ENCODE measurements around the gene MBD1.
"Not testable (repeated sequence)": the region's sequence is repeated elsewhere in the genome, so short reads cannot be mapped to it uniquely, and the experiment has no call there.

MBD1 gene, protein sequence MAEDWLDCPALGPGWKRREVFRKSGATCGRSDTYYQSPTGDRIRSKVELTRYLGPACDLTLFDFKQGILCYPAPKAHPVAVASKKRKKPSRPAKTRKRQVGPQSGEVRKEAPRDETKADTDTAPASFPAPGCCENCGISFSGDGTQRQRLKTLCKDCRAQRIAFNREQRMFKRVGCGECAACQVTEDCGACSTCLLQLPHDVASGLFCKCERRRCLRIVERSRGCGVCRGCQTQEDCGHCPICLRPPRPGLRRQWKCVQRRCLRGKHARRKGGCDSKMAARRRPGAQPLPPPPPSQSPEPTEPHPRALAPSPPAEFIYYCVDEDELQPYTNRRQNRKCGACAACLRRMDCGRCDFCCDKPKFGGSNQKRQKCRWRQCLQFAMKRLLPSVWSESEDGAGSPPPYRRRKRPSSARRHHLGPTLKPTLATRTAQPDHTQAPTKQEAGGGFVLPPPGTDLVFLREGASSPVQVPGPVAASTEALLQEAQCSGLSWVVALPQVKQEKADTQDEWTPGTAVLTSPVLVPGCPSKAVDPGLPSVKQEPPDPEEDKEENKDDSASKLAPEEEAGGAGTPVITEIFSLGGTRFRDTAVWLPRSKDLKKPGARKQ

DNA sequence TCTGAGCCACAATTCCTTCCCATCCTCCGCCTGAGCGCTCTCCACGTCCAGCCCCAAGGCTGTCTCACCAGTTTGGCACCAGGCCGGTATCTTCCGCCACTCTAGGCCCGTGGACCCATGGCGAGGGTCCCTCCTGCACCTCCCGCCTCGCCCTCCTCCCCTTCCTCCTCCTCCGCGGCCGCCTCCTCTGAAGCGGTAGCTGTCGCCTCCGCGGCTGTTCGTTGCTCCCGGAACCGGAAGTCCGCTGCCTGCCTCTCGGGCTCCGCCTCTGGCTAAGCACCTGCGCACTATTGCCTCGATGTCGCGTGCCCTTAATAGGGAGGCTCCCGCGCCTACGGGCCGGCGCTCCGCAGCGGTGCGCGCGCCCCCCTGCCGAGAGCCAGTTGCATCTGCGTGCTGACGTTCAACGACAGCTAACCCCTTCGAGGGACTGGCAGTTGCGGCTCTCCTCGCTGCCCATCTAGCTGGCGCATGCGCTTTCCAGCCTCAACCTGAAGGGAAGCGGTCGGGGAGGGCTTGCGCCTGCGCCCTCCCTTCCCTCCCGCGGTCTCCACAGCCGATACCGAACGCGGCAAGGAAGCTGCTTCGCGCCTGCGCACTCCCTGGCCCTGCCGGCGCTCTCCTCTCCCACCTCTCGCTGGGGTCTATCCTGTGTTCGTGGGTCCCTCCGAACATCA lies at the start of gene MBD1:
Gene MBD1, minus strand, starts transcription at position 229 of the 677 bp plus-strand sequence. CDS start 1,531 bp downstream, outside the sequence.
- peak; percentile 96 to 99 for DNase-seq

DNA sequence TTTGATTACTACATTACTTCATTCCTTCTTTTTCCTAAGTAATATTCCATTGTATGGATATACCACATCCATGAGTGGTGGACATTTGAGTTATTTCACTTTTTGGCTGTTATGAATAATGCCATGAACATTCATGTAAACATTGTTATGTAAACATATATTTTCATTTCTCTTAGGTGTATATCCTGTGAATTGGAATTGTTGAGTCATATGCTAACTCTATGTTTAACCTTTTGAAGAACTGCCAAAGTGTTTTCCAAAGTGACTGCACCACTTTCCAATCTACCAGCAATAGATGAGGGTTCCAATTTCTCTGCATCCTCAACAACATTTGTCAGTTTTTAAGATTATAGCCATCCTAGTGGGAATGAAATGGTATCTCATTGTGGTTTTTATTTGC lies 48.9 kb upstream of the MBD1 start:
- DNase-seq: no peak

DNA sequence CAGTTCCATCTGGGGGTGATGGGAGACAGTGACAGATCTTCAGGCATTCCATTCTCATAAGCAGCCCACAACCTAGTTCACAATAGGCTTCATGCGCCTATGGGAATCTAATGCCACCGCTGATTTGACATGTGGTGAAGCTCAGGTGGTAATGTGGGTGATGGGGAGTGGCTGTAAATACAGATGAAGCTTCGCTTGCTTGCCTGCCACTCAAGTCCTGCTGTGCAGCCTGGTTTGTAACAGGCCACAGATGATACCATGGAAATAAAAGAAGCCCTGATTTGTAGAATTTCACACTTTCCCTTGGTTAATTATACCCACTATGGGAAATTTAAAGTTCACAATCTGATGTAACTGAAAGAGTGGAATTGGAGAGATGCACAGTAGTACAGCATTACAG lies 46.7 kb upstream of the MBD1 start:
- DNase-seq: no peak

DNA sequence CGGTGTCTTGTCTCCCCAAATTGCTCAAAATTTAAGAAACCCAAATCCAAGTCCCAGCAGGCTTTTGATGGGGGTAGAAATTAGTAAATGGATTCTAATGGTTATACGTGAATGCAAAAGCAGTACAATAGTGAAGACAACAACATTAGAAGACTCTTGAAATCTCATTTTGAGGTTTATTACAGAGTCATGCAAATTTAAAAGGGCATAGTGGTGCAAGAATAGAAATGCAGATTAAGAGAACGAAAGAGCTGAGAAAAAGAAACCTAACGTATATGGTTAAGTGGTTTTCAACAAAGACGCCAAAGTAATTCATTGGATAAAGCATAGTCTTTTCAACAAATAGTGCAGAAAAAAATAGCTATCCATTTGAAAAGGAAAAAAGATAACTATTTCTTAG lies 39.4 kb upstream of the MBD1 start:
- no peak for DNase-seq

DNA sequence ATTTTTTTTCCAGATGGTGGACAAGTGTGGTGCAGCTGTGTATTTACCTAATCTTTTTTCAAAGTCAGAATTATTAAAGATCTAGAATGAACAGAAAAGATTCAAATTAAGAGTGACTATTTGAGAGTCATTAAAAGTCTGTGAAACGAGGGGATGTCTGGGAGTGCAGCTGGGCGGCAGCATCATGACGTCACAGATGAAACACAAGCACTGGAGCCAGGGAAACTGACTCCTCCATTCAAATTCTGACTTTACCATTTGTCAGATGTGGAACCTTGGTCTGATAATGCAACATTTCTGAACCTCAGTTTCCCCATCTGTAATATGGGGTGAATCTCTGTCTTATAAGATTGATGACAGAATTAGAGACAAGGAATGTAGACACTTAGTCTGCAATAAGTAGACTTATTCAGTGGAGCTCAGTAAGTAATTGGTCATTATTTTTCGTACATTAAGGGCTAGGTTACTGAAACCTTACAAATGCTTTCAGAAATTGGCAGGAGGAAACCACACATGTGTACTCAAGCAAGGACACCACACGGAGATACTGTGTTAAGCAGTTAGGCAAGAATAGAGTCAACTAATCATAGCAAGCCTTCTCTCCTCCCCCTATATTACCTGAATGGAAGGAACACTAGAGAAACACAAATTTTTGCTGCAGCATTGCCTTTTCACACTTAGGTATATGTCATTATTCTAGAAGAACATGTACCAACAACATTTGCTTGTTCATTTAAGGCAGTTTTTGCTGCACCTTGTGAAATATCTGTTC lies 34.0 kb upstream of the MBD1 start:
- no peak for DNase-seq

DNA sequence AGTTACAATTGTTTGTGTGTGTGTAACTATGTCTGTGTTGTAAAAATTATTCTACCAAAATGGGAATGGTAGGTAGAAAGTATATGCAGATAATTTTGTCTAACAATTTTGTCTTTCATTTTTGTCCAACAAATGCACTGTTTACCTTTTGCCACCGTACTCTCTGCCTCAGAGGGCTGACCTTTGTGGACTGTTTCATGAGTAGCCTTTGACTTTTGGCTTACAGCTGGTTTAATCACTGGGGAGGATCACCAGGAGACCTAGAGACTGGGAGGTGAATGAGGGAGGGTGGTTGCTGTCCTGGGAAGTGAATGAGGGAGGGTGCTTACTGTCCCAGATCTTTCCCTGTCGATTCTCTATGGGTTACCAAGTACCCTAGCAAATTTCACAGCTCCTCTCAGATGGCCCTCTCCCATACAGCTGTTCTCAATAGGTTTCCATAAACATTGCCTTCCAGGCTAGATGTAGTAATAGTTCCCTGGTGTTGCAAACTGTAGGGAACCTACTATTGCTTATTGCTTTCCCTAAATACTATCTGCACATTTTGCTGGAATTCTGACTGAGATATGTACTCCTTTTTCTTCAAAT lies 32.6 kb upstream of the MBD1 start:
- DNase-seq: no peak

DNA sequence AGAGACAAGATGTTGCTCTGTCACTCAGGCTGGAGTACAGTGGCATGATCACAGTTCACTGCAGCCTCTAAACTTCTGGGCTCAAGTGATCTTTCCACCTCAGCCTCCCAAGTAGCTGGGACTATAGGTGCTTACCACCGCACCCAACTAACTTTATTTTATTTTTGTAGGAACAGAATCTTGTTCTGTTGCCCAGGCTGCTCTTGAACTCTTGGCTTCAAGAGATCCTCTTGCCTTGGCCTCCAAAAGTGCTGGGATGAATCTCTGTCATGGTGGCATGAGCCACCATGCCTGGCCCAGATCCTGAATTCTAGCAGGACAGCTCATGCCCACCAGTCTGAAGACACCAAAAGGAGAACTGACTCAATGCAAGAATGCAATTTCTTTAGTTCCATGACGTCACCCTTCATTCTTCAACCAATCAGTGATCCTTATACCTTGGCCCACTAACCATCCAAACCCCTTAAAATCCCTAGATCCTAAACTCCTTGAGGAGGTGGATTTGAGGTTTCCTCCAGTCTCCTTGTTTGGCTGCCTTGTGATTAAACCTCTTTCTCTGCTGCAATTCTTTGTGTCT lies 31.8 kb upstream of the MBD1 start:
- no peak for DNase-seq

DNA sequence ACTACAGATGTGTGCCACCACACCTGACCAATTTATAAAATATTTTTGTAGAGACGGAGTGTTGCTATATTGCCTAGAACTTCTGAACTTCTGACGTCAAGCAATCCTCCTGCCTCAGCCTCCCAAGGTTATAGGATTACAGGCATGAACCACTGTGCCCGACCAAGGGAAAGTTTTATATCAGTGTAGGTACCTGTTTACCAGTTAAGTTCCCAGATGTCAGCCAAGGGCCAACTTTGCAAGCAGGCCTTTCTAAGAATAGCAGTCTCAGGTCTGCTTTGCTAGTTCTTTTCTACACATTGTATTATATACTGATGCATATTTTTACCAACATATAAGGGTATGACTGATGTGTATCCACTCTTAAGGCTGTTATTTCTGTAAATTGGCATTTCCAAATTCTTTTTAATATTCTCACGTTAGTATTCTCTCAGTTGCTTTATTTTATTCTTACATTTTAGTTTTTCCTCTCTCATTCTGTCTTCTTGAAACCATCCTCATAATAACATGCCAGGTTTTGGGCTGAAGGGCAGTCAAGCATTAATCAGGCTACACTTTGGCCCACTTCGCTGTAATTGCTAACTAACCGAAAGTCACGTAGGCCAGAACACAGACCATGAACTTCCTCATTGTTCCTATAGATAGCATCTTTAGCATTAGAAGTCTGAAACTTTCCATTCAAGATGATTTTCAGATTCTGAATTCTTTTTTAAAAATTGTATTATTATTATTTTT lies 31.1 kb upstream of the MBD1 start:
- no peak for DNase-seq

DNA sequence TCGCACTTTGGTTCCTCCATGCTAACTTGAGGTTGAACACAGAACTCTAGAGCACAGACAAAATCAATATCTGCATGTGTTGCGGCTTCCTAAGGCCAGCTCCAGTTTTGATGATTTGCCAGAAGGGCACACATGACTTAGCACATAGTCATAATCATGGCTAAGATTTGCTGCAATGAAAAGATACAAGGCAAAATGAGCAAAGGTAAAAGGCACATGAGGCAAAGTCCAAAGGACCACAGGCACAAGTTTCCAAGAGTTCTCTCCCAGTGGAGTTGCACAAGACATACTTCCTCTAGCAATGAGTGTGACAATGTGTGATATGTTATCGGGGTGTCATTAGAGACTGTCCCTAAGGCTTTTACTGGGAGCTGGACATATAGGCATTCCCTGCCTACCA lies 30.3 kb upstream of the MBD1 start:
- DNase-seq: no peak

DNA sequence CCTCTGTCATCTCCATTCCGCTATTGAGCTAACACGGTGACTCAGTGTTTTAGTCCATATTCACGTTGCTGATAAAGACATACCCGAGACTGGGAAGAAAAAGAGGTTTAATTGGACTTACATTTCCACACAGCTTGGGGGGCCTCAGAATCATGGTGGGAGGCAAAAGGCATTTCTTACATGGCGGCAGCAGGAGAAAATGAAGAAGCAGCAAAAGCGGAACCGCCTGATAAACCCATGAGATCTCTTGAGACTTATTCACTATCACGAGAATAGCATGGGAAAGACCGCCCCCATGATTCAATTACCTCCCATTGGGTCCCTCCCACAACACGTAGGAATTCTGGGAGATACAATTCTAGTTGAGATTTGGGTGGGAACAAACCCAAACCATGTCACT lies 28.8 kb upstream of the MBD1 start:
- no peak for DNase-seq

DNA sequence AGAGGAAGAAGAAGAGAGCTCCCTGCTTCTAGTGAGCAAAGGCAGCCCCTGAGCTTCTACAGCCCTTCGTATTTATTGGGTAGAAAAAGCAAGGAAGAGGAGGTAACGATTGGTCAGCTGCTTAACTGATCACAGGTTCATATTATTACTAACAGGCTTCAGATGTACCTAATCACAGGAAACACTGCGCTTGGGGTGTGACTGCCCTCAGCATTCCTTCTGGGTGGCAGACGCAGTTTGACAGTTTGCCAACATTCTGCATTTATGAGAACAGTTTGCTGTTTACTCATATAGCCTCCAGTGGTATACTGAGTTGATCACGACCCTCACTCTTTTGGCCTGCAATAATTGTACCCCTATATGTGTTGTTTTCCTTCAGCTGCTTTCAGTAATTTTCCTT lies 27.5 kb upstream of the MBD1 start:
- not testable (repeated sequence) for DNase-seq

DNA sequence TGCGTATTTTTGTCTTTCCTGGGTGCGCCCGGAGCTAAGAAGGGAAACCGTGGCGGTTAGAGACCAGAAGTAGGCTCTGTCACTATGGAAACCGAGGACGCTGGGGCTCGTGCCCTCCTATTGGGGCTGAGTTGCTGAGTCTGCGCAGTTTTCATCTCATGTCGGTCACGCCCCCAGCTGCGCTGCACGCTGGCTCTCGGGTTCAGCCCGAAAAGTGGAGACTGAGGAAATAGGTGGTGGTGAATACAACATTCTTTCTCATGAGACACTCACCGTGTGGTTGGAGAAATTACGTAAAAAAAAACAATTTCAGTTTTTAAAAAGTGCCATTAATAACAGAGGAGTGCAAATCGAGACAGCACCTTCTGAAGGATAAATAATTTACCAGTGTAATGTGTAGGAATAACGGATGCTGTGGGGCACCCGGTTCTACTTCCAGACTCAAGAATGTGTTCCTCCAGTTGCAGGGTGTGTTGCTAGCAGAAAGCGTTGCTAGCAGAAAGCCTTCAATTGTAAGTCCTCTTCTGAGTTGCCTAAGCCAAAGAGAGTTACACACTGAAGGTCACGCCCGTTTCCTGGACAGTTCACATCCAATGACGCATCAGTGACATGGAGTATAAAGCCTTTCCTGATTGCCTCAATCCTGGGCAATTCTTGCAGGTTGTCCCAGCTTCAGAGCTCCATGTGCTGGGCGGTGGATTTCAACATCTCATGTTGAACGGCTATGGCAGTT lies 26.6 kb upstream of the MBD1 start:
- DNase-seq: peak; percentile 29 to 71

DNA sequence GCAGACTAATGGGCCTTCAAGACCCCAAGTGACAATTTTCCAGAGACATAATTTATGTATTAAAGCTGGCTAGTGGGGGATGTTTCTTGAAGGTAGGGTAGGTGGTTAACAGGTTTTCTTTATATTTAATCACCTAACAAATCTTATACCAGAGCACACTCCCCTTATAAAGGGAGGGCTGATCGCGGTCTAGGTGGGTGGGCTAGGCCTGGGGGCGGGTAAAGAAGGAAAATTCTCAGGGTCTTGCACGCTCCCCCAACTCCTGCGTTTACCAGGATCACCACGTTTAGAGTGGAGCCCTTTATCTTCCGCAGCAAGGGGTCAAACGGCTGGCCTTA lies 26.0 kb upstream of the MBD1 start:
- DNase-seq: no peak

DNA sequence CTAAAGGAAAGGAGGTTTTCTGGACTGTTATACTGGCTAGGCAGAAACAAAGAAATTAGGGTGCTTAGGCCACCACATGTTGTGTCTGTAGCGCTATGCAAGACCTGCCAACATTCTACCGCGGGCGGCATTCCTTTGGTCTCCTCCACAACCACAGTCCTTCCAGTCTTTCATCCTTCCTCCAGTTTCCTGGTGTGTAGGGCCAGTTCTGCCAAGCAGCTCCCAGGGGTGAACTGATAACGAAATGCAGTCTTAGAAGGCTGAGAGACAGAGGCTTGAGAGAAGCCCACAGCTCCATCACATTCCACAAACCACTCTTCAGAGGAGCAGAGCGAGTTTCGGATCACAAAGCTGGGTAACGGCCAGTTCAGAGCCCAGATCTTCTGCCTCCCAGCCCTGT lies 25.6 kb upstream of the MBD1 start:
- no peak for DNase-seq

DNA sequence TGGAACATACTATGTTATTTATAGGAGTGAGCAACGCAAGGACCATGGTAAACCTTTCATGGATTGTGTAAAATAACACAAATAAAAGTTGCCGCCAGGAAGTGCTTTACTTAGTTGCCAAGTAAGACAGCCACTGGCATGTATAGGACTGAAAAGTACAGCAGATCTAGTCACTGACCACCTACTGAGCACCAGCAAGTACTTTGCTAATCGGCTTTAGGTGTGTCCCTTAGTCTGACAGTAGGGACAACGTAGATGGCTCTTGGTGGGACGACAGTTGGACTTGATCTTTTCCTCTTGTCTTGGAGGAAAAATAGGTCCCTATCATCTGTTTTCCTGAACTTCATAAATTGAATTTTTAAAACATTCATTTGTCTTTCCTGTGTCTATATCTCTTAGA lies 19.8 kb upstream of the MBD1 start:
- DNase-seq: no peak

DNA sequence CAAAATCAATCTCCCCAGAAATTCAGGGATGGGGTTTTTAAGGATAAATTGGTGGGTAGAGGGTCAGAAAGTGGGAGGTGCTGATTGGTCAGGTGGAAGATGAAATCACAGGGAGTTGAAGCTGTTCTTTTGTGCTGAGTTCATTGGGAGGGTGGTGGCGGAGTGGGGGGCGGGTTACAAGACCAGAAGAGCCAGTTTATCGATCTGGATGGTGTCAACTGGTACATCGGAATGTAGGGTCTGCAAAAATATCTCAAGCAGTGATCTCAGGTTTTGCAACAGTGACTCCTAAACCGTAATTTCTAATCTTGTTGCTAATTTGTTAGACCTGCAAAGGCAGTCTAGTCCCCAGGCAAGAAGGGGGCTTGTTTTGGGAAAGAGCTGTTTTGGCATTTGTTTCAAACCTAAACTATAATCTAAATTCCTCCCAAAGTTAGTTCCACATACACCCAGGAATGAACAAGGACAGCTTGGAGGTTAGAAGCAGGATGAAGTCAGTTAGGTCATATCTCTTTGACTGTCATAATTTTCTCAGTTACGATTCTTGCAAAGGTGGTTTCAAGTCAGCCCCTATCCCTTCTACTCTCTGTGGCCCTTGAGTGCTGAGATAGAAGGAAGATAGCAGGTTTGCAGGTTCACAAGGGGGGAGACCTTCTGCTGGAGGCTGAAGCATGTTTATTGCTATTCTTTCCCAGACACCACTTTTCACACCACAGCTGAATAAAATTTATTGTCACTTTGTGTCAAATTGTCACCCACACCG lies 18.5 kb upstream of the MBD1 start:
- DNase-seq: no peak

DNA sequence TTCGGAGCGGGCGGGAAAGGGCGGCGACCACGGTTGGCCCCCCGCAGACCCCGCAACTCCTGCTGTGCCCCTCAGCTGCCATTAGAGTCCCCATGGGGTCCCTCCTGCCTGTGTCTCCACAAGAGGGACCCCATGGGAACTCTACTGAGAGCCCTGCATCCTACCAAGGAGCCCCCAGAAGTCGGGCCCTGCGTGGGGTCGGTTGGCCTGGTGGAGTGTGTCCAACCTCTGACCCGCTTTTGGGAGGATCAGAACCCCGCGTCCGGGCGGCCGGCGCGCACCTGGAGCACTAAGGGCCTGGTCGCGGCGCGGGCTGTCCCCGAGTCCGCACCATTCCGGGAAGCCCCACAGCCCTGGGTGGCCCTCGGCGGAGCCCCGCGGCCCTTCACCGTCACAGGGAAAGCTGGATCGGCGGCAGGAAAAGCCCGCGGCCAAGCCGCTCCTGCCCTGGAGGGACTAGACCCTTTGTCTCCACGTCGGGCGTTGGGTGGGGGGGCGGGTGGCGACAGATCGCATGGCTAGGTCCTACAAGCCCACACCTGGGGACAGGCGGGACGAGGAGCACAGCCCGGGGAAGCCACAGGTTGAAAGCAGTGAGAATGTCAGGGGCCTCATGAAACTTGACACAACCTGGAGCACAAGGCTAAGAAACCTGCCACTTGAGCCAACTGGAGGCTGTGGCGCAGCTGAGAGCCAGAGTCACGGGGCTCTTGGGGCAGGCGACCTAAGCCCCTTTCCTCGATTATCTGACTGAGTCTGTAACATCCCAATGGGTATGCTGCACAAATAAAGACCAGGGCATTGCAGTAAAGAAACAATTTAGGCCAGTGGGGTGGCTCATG lies 17.3 kb upstream of the MBD1 start:
- no peak for DNase-seq

DNA sequence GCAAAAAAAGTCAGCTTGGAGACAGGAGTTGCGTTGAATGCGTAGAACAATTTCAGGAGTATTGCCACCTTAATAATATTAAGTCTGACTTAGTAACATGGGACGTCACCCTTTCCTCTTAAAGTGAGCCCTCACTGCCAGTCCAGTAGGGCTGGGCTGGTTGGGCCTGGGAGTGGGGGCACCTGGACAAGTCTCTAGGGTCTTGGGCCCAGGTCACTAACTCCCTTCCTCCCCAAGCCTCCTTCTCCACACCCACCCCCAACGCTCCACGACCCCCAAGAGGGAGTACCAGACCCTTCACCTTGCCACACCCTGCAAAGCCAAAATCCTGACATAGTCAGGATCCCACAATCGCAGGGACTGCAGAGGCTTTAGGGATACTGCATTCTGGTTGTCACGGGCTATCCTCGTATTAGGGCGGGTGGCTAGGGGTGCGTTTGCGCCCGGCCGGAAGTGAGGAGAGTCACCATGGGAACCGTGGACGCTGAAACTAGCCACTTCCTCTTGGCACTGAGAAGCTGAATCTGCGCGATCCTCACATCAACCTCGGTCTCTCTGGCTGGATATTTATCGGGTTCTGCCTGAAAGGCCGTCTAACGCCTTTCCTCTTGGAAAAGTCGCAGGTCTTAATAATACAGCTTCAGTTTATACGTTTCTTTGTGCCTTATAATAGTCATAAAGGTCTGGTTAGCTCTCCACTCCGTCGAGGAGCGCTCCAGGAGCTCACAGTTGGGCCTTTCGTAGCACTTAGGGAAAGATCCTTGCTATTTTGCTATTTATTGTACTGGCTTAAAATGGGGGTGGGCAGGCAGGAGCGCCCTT lies 16.5 kb upstream of the MBD1 start:
- peak; percentile 30 to 46 for DNase-seq

DNA sequence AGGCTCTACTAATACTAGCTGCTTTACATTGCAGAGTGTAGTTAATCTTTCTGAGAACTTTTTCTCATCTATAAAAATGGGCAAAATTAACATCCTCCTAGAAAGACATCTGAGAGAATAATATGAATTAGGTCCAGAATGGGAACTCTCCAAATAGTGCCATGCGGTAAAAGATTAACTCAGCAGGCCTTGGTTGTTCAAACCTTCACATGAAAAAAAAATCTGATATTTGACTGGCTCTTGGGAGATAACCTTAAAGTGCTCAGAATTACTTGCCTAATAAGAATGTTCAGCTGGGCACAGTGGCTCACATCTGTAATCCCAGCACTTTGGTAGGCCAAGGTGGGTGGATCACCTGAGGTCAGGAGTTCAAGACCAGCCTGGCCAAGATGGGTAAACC lies 11.7 kb upstream of the MBD1 start:
- DNase-seq: no peak

All from NCI-H2081 (cell line).